Measurements from ENCODE around the gene KCNA3. TPM values are rescaled to one million over a fixed set of nuclear protein-coding genes. Genes with fewer than 3 reads are reported as not detected.

The KCNA3 gene
- total RNA-seq, 2 donors from 2014 or later: 0.62 to 0.91 TPM

DNA sequence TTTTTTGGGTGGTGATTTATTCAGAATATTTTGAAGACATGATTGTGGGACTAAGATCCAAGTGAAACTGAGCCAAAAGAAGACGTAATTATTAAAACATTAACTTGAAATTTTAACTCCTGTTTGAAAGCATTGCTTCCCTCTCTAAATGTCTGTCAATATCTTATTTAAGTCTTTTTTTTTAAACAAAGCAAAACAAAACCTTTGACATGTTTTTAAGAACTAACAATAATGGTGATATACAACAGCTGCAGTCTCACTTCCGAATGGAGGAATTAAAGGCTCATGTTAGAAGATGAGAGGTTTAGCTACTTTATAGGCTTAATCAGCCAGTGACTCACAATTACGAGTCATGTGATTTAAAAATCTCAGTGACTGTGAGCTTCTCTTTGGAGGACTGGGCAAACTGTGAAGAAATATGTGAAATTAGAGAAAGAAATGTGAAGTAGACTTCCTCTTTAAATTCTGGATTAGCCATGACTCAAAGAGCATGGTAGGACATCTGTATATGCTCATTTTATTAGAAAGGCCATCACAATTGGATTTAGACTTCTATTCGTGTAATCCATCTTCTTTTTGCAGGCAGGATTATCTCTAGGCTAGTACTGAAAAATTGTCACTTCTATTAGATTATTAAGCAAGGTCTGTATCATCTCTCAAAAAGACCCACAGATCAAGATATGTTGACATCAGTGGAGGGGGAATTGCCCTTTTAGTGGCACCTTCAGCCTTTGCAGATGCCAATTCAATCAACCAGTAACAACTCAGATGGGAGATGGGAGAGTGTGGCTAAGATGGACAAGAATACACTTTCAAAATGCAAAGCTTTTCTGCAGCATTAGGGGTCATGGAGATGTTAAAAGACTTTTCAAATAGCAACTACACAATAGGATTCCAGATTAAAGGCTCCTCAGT is 28.7 kb downstream of the KCNA3 start:
- H3K4me1 ChIP-seq (replicated peaks): no peaks in the 10 kb centered on the region
- TF ChIP-seq POLR2AphosphoS5 (IDR thresholded peaks at IDR 0.05) (no peak), POLR2A (IDR thresholded peaks at IDR 0.05) (no peak)
- TF ChIP-seq, protein P1, sequence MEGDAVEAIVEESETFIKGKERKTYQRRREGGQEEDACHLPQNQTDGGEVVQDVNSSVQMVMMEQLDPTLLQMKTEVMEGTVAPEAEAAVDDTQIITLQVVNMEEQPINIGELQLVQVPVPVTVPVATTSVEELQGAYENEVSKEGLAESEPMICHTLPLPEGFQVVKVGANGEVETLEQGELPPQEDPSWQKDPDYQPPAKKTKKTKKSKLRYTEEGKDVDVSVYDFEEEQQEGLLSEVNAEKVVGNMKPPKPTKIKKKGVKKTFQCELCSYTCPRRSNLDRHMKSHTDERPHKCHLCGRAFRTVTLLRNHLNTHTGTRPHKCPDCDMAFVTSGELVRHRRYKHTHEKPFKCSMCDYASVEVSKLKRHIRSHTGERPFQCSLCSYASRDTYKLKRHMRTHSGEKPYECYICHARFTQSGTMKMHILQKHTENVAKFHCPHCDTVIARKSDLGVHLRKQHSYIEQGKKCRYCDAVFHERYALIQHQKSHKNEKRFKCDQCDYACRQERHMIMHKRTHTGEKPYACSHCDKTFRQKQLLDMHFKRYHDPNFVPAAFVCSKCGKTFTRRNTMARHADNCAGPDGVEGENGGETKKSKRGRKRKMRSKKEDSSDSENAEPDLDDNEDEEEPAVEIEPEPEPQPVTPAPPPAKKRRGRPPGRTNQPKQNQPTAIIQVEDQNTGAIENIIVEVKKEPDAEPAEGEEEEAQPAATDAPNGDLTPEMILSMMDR (IDR thresholded peaks at IDR 0.05): no peak

GRCh38 chr1:110645211-110645610 is 29.5 kb downstream of the KCNA3 start:
- TF ChIP-seq, protein P1 (IDR thresholded peaks at IDR 0.05): no peak
- TF ChIP-seq POLR2A (IDR thresholded peaks at IDR 0.05) (no peak), POLR2AphosphoS5 (IDR thresholded peaks at IDR 0.05) (no peak)
- DNase-seq (ENCODE audit: low spot score): no peak
- Histone ChIP-seq H3K4me1 (replicated peaks) (no peaks in the 10 kb centered on the region), H3K27me3 (replicated peaks; ENCODE audit: insufficient read depth) (no peaks in the 10 kb centered on the region), H3K36me3 (no peaks in the 10 kb centered on the region), H3K4me3 (no peak overlapping the region), H3K9me3 (no peaks in the 10 kb centered on the region), H3K27ac (no peak overlapping the region)
- intact Hi-C loops (cut with DNase I): no loop called here

More for the DNA sequence above, 28.7 kb downstream of the KCNA3 start:
- Histone ChIP-seq H3K4me3 (no peak overlapping the region), H3K9me3 (no peaks in the 10 kb centered on the region), H3K27ac (no peak overlapping the region), H3K36me3 (no peaks in the 10 kb centered on the region), H3K27me3 (replicated peaks; ENCODE audit: insufficient read depth) (no peaks in the 10 kb centered on the region)
- WGBS: 37% methylated on average over 4 of the region's 4 CpGs
- intact Hi-C loops (cut with DNase I): no loop called here
- DNase-seq (ENCODE audit: low spot score): no peak

DNA sequence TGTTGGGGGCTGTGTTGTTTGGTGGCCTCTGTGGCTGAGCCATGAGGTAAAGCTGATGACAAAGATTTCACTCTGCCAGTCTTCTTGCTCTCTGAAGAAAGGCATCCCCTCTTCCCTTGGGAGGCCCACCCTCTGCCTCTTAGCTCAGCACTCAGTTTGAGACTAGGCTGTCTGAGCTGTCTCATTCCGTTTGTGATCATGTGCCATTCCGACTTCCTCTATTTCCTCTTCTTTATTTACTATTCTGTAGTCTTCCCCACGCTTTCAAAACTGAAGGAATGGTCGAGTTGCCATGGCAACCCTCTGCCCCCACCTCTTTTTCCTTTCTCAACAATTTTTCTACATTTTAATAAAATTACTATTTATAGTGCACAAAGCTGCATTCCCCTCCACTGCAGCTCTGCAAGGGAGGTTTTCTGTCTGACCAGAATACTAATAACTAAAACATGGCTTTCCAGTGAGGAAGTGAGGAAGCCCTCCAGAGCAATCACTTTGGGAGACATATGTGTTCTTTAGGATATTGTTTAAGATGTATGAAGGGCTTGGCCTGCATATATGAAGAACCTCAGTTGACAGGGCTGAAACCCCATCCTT is 30.8 kb downstream of the KCNA3 start:
- Histone ChIP-seq H3K27ac (no peak overlapping the region), H3K27me3 (replicated peaks; ENCODE audit: insufficient read depth) (no peaks in the 10 kb centered on the region), H3K4me3 (no peak overlapping the region), H3K9me3 (no peaks in the 10 kb centered on the region), H3K4me1 (replicated peaks) (no peaks in the 10 kb centered on the region), H3K36me3 (no peaks in the 10 kb centered on the region)
- no peak for DNase-seq (ENCODE audit: low spot score)
- intact Hi-C loops (cut with DNase I): no loop called here
- WGBS: 32% methylated on average over 4 of the region's 4 CpGs
- TF ChIP-seq POLR2A (IDR thresholded peaks at IDR 0.05) (no peak), POLR2AphosphoS5 (IDR thresholded peaks at IDR 0.05) (no peak)
- TF ChIP-seq, protein P1 (IDR thresholded peaks at IDR 0.05): no peak

DNA sequence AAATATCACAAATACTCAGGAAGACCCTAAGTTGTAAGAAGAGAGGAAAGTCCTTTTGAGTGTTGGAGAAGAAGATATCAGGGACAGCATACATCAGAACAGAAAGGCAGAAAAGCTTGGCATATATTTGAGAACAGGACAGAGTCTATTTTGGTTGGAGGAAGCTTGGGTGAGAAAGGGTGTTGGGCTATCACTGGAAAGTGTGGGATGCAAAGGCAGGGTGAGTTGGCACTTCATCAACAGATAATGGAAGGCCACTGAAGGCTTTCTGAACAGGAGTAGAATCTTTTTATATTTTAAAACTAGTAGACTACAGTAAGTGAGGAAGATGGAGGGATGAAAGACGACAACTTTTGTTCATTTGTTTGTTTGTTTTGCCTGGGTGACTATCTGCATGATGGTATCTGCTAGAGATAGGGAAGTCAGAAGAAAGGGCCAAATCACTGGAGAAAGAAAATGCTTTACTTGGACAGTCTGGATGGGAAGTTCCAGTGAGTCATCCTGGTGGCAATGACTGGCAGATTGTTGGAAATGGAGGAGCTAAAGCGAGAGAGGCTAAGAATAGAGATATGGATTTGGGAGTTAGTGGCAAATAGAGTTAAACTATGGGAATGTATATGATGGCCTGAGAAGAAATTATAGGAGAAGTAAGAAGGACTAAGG is 34.9 kb downstream of the KCNA3 start:
- Histone ChIP-seq H3K4me1 (replicated peaks) (no peaks in the 10 kb centered on the region), H3K27me3 (replicated peaks; ENCODE audit: insufficient read depth) (no peaks in the 10 kb centered on the region), H3K9me3 (no peaks in the 10 kb centered on the region), H3K27ac (no peak overlapping the region), H3K4me3 (no peak overlapping the region), H3K36me3 (no peaks in the 10 kb centered on the region)
- WGBS: 47% methylated on average over 2 of the region's 2 CpGs
- TF ChIP-seq POLR2A (IDR thresholded peaks at IDR 0.05): no peak
- TF ChIP-seq, protein P1 (IDR thresholded peaks at IDR 0.05): no peak
- TF ChIP-seq POLR2AphosphoS5 (IDR thresholded peaks at IDR 0.05): no peak
- intact Hi-C loops (cut with DNase I): no loop called here
- no peak for DNase-seq (ENCODE audit: low spot score)
